Measurements from ENCODE around the gene SLC9A2.

Gene SLC9A2

GRCh38 chr2:102636283-102636907, 17.0 kb downstream of the SLC9A2 start:
- TF ChIP-seq ZFX (IDR thresholded peaks at IDR 0.05) (no peak), CTCF (conservative IDR thresholded peaks at IDR 0.05) (no peak)
- H3K27ac ChIP-seq = no peak overlapping the region

GRCh38 chr2:102637358-102637757, 18.0 kb downstream of the SLC9A2 start:
- no peak overlapping the region for H3K27ac ChIP-seq
- TF ChIP-seq CTCF (conservative IDR thresholded peaks at IDR 0.05) = no peak
- TF ChIP-seq ZFX (IDR thresholded peaks at IDR 0.05) = no peak

GRCh38 chr2:102639429-102639828, 20.1 kb downstream of the SLC9A2 start:
- no peak for TF ChIP-seq ZFX (IDR thresholded peaks at IDR 0.05)
- TF ChIP-seq CTCF (conservative IDR thresholded peaks at IDR 0.05) = no peak
- H3K27ac ChIP-seq = no peak overlapping the region

GRCh38 chr2:102652126-102652525, 32.8 kb downstream of the SLC9A2 start:
- no peak overlapping the region for H3K27ac ChIP-seq
- TF ChIP-seq CTCF (conservative IDR thresholded peaks at IDR 0.05) = no peak
- TF ChIP-seq ZFX (IDR thresholded peaks at IDR 0.05) = no peak

GRCh38 chr2:102657770-102658169, 38.4 kb downstream of the SLC9A2 start:
- TF ChIP-seq ZFX (IDR thresholded peaks at IDR 0.05) (no peak), CTCF (conservative IDR thresholded peaks at IDR 0.05) (no peak)
- no peak overlapping the region for H3K27ac ChIP-seq

GRCh38 chr2:102660070-102660469, 40.7 kb downstream of the SLC9A2 start:
- TF ChIP-seq ZFX (IDR thresholded peaks at IDR 0.05) = no peak
- no peak for TF ChIP-seq CTCF (conservative IDR thresholded peaks at IDR 0.05)
- no peak overlapping the region for H3K27ac ChIP-seq

GRCh38 chr2:102660574-102660973, 41.2 kb downstream of the SLC9A2 start:
- no peak for TF ChIP-seq CTCF (conservative IDR thresholded peaks at IDR 0.05)
- TF ChIP-seq ZFX (IDR thresholded peaks at IDR 0.05) = no peak
- H3K27ac ChIP-seq = no peak overlapping the region
